ENCODE measurements around the gene LPCAT1. TPM values are rescaled to one million over a fixed set of nuclear protein-coding genes. Genes with fewer than 3 reads are reported as not detected.
A peak's percentile ranks its signal among the peaks of the same experiment; 100 is the strongest.

The LPCAT1 gene
- total and polyA plus RNA-seq, 2 of the 13 experiments (the other 11 are each of a cell fraction or from before 2014, with no cell fraction given), result 29.8 to 90.6 TPM

GRCh38 chr5:1511651-1512540 lies 11.9 kb downstream of the LPCAT1 start:
- H3K27ac ChIP-seq (ENCODE audit: extremely low read length, insufficient read depth, low read length), result no peak overlapping the region
- no peak for FAIRE-seq
- H3K27me3 ChIP-seq (ENCODE audit: control insufficient read depth in 1 of 2, insufficient read depth in 2 of 2, low read length in 2 of 2), result no peaks in the 10 kb centered on the region
- ChIA-PET POLR2A (no interaction called here), CTCF (ENCODE audit: low intra/inter-chr PET ratio, low total read pairs) (interaction anchor here (1.3 to 1.4 kb wide), 2 partner anchors 90 to 130 kb away, joined by 4 to 6 read pairs; no protein-coding TSS in a partner anchor)
- H3K9ac ChIP-seq (ENCODE audit: insufficient read depth, low read depth, low read length), result no peak overlapping the region
- H3K4me1 ChIP-seq (ENCODE audit: insufficient read depth, low read length), result peaks cover 46% of the 10 kb centered on the region
- intact Hi-C loops (cut with micrococcal nuclease; ENCODE audit: unreplicated experiment) (no loop called here), in situ Hi-C loops (cut with HindIII; ENCODE audit: extremely low pct_ligation_motif_present, low pct_unique_long_range_greater_than_20kb) (loop anchor here (25.0 kb wide), 1 partner anchor 125 kb away; no protein-coding TSS in a partner anchor)
- H3K4me2 ChIP-seq (ENCODE audit: low read depth, low read length), result no peak overlapping the region
- no peak overlapping the region for H2AFZ ChIP-seq (ENCODE audit: low read length)
- no peaks in the 10 kb centered on the region for H3K9me3 ChIP-seq (ENCODE audit: low read length)
- peaks cover 80% of the 10 kb centered on the region for H4K20me1 ChIP-seq (ENCODE audit: insufficient read depth, low read length)
- no peak for DNase-seq (ENCODE audit: low spot score)
- no TSS peak for BruUV-seq (replicated peaks)
- WGBS (ENCODE audit: low lambda C conversion rate), result 79% methylated on average over 2 of the region's 21 CpGs
- H3K4me3 ChIP-seq (replicated peaks in 1 of 3; ENCODE audit: insufficient read depth in 1 of 3, low read depth in 2 of 3, low read length in 3 of 3), result no peak overlapping the region
- peaks cover 92% of the 10 kb centered on the region for H3K79me2 ChIP-seq (ENCODE audit: insufficient read depth, low read length)
- ATAC-seq, result peak; percentile 60
- peaks cover 25 to 61% of the 10 kb centered on the region in 2 experiments for H3K36me3 ChIP-seq (replicated peaks in 1 of 2; ENCODE audit: control insufficient read depth in 1 of 2, insufficient read depth in 2 of 2, low read length in 2 of 2)
- TF ChIP-seq ZBTB25 (CRISPR knock-in tag; IDR thresholded peaks at IDR 0.05) (no peak), RBFOX2 (IDR thresholded peaks at IDR 0.05; ENCODE audit: low read depth, low read length) (0 out of 2 replicates have a peak, but pooled peaks have one; percentile 17), SMC3 (IDR thresholded peaks at IDR 0.05; ENCODE audit: low read length) (peak; percentile 16; the same call in 1 of the 2 replicates), CHD2 (IDR thresholded peaks at IDR 0.05; ENCODE audit: low read depth, low read length) (no peak), RFX5 (IDR thresholded peaks at IDR 0.05; ENCODE audit: low read depth, low read length) (no peak), AGO2 (optimal IDR thresholded peaks at IDR 0.05; ENCODE audit: low read depth, low read length) (peak; percentile 44), RAD21 (CRISPR knock-in tag; IDR thresholded peaks at IDR 0.05) (0 out of 2 replicates have a peak, but pooled peaks have one; percentile 29), MYC (CRISPR knock-in tag; IDR thresholded peaks at IDR 0.05; ENCODE audit: borderline replicate concordance) (peak; percentile 41; the same call in 1 of the 2 replicates), ZFP91 (CRISPR knock-in tag; IDR thresholded peaks at IDR 0.05; ENCODE audit: borderline replicate concordance) (0 out of 2 replicates have a peak, but pooled peaks have one; percentile 22), ZNF441 (CRISPR knock-in tag; IDR thresholded peaks at IDR 0.05; ENCODE audit: borderline replicate concordance) (no peak), ZNF776 (CRISPR knock-in tag; IDR thresholded peaks at IDR 0.05) (0 out of 2 replicates have a peak, but pooled peaks have one; percentile 33), ZNF687 (CRISPR knock-in tag; IDR thresholded peaks at IDR 0.05) (peak; percentile 50), POLR2A (IDR thresholded peaks at IDR 0.05; ENCODE audit: insufficient read depth in 1 of 2, low read depth in 2 of 2, low read length in 2 of 2) (0 out of 4 replicates have a peak, but pooled peaks of 1 of the 2 experiments have one; percentile 11), ZNF572 (CRISPR knock-in tag; IDR thresholded peaks at IDR 0.05) (no peak), STAG1 (CRISPR knock-in tag; IDR thresholded peaks at IDR 0.05) (peak; percentile 62)

Data from HepG2 (cell line).